ENCODE measurements around the gene FGF19.

FGF19 gene

DNA sequence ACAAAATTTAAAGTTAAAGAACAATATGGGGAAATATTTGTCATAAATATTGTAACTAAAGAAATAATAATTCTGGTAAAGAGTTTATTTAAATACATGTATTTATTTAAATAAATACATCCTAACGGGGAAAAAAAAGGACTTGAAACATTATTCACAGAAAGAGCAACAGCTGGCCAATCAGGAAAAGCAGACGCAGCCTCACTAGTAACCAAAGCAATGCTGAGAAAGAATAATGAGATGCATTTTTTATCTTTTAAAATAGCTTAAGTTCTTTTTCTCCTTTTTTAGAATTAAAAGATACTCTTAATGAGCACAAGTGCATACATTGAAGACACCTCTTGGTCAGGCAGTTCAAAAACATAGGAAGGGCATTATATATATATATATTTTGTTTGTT, 26.1 kb downstream of the FGF19 start:
- no peak overlapping the region for H3K4me3 ChIP-seq (ENCODE audit: low read length)
- H3K27me3 ChIP-seq (ENCODE audit: control insufficient read depth, low read length), result 0 out of 2 replicates have a peak, but pooled peaks cover 5% of the 10 kb centered on the region
- H3K27ac ChIP-seq (ENCODE audit: low read depth, low read length), result no peak overlapping the region
- TF ChIP-seq, protein P1, sequence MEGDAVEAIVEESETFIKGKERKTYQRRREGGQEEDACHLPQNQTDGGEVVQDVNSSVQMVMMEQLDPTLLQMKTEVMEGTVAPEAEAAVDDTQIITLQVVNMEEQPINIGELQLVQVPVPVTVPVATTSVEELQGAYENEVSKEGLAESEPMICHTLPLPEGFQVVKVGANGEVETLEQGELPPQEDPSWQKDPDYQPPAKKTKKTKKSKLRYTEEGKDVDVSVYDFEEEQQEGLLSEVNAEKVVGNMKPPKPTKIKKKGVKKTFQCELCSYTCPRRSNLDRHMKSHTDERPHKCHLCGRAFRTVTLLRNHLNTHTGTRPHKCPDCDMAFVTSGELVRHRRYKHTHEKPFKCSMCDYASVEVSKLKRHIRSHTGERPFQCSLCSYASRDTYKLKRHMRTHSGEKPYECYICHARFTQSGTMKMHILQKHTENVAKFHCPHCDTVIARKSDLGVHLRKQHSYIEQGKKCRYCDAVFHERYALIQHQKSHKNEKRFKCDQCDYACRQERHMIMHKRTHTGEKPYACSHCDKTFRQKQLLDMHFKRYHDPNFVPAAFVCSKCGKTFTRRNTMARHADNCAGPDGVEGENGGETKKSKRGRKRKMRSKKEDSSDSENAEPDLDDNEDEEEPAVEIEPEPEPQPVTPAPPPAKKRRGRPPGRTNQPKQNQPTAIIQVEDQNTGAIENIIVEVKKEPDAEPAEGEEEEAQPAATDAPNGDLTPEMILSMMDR (IDR thresholded peaks at IDR 0.05; ENCODE audit: low read depth, low read length, poor library complexity, severe bottlenecking), result no peak
- TF ChIP-seq EZH2phosphoT487 (IDR thresholded peaks at IDR 0.05; ENCODE audit: borderline replicate concordance, low read length), result no peak
- peaks cover 24% of the 10 kb centered on the region for H3K79me2 ChIP-seq (ENCODE audit: control insufficient read depth, low read length)
- peaks cover 6% of the 10 kb centered on the region; the same call in 1 of the 2 replicates for H4K20me1 ChIP-seq (ENCODE audit: control insufficient read depth, insufficient read depth, low read depth, low read length)
- no peaks in the 10 kb centered on the region for H3F3A ChIP-seq (ENCODE audit: control insufficient read depth, insufficient read depth)
- H3K4me1 ChIP-seq (ENCODE audit: control insufficient read depth, low read length), result peaks cover 15% of the 10 kb centered on the region
- H3K36me3 ChIP-seq (ENCODE audit: control insufficient read depth, low read length), result peaks cover 13% of the 10 kb centered on the region
- H3K9me2 ChIP-seq (replicated peaks; ENCODE audit: control insufficient read depth, low read length), result no peaks in the 10 kb centered on the region
- H3K9me3 ChIP-seq (ENCODE audit: control insufficient read depth, insufficient read depth, low read length), result no peaks in the 10 kb centered on the region
- H3K4me2 ChIP-seq (ENCODE audit: low read length), result no peak overlapping the region

- peaks cover 6% of the 10 kb centered on the region; the same call in 1 of the 2 replicates for H4K20me1 ChIP-seq (ENCODE audit: control insufficient read depth, insufficient read depth, low read depth, low read length)
- H3K36me3 ChIP-seq (ENCODE audit: control insufficient read depth, low read length), result peaks cover 35% of the 10 kb centered on the region
- H3K4me2 ChIP-seq (ENCODE audit: low read length), result peak within 1 kb of the TSS; percentile 84
- H3K79me2 ChIP-seq (ENCODE audit: control insufficient read depth, low read length), result peaks cover 25% of the 10 kb centered on the region
- no peak for TF ChIP-seq EZH2phosphoT487 (IDR thresholded peaks at IDR 0.05; ENCODE audit: borderline replicate concordance, low read length)
- TF ChIP-seq, protein P1 (IDR thresholded peaks at IDR 0.05; ENCODE audit: low read depth, low read length, poor library complexity, severe bottlenecking), result no peak
- peaks cover 15% of the 10 kb centered on the region for H3K4me1 ChIP-seq (ENCODE audit: control insufficient read depth, low read length)
- 0 out of 2 replicates have a peak, but pooled peaks cover 5% of the 10 kb centered on the region for H3K27me3 ChIP-seq (ENCODE audit: control insufficient read depth, low read length)
- no peaks in the 10 kb centered on the region for H3K9me2 ChIP-seq (replicated peaks; ENCODE audit: control insufficient read depth, low read length)
- H3K9me3 ChIP-seq (ENCODE audit: control insufficient read depth, insufficient read depth, low read length), result no peaks in the 10 kb centered on the region
- H3K4me3 ChIP-seq (ENCODE audit: low read length), result peak within 1 kb of the TSS; percentile 99
- 0 out of 2 replicates have a peak, but pooled peaks cover 3% of the 10 kb centered on the region for H3F3A ChIP-seq (ENCODE audit: control insufficient read depth, insufficient read depth)
- H3K27ac ChIP-seq (ENCODE audit: low read depth, low read length), result no peak within 1 kb of the TSS
Observed at GRCh38 chr11:69674886-69675714, 28.7 kb downstream of the FGF19 start, which contains the start of gene LTO1. Gene LTO1 (minus strand): TSS chr11:69675353. CDS start chr11:69675239, 114 bp downstream.

DNA sequence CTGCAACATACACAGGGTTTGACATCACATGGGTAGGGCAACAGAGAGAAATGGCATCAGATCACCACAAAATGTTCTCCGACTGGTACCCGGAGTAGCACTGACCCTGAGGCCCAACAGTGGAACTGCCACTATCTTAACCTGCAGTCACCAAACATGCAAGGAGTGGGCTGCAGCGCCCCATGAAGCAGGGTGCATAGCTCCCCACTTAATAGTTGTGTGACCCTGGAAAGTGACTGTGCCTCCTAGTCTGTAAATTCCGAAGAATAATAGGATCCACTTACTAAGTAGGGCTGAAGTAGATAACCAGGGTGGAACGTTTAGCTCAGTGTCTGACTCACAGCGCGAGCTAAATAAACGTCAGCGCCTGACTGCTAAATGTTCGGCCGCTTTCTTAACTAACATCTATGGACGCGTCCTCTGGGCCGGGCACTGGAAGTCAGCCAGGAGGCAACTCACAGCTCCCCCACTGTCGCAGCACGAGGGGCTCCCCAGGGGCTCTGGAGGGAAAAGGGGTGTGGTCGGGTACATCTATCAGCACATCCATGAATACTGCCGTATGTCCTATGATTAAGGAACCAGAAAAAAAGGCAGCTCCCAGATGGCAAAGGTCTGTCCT, 29.4 kb downstream of the FGF19 start:
- no peak overlapping the region for H3K27ac ChIP-seq (ENCODE audit: low read depth, low read length)
- H3K9me3 ChIP-seq (ENCODE audit: control insufficient read depth, insufficient read depth, low read length), result no peaks in the 10 kb centered on the region
- H3K36me3 ChIP-seq (ENCODE audit: control insufficient read depth, low read length), result peaks cover 43% of the 10 kb centered on the region
- H4K20me1 ChIP-seq (ENCODE audit: control insufficient read depth, insufficient read depth, low read depth, low read length), result peaks cover 10% of the 10 kb centered on the region
- peaks cover 28% of the 10 kb centered on the region for H3K79me2 ChIP-seq (ENCODE audit: control insufficient read depth, low read length)
- H3F3A ChIP-seq (ENCODE audit: control insufficient read depth, insufficient read depth), result 0 out of 2 replicates have a peak, but pooled peaks cover 3% of the 10 kb centered on the region
- no peaks in the 10 kb centered on the region for H3K9me2 ChIP-seq (replicated peaks; ENCODE audit: control insufficient read depth, low read length)
- H3K4me2 ChIP-seq (ENCODE audit: low read length), result peak overlapping the region; percentile 84
- peak overlapping the region; percentile 99 for H3K4me3 ChIP-seq (ENCODE audit: low read length)
- peaks cover 15% of the 10 kb centered on the region for H3K4me1 ChIP-seq (ENCODE audit: control insufficient read depth, low read length)
- TF ChIP-seq EZH2phosphoT487 (IDR thresholded peaks at IDR 0.05; ENCODE audit: borderline replicate concordance, low read length), result no peak
- TF ChIP-seq, protein P1 (IDR thresholded peaks at IDR 0.05; ENCODE audit: low read depth, low read length, poor library complexity, severe bottlenecking), result no peak
- H3K27me3 ChIP-seq (ENCODE audit: control insufficient read depth, low read length), result 0 out of 2 replicates have a peak, but pooled peaks cover 5% of the 10 kb centered on the region

All from DOHH2 (cell line).